H9 (cell line): ENCODE data around the gene MUSTN1. TPM values are rescaled to one million over a fixed set of nuclear protein-coding genes. Genes with fewer than 3 reads are reported as not detected.

Experiments
- DNase-seq: peaks from one replicate; pipeline ENCODE4 v3.0.0-alpha.2; 2017
- H2AFZ ChIP-seq: one replicate; pipeline ENCODE4 v1.6.1; 2013; ENCODE audit warnings: mild to moderate bottlenecking, low read length, control low read depth, moderate library complexity
- H2AK5ac ChIP-seq: 2 replicates; pipeline ENCODE4 v1.6.1; 2013; ENCODE audit warnings: low read length, control low read depth, mixed read lengths; ENCODE audit not compliant: insufficient read length
- H2BK120ac ChIP-seq: one replicate; pipeline ENCODE4 v1.6.1; 2013; ENCODE audit warnings: low read depth, mild to moderate bottlenecking, low read length, control low read depth, inconsistent platforms; ENCODE audit not compliant: poor library complexity, severe bottlenecking
- H2BK12ac ChIP-seq: 2 replicates; pipeline ENCODE4 v1.6.1; 2013; ENCODE audit warnings: low read length, control low read depth, mixed read lengths, low read depth; ENCODE audit not compliant: insufficient read length
- H2BK15ac ChIP-seq: 2 replicates; pipeline ENCODE4 v1.6.1; 2013; ENCODE audit warnings: low read depth, low read length, control low read depth
- H2BK20ac ChIP-seq: one replicate; pipeline ENCODE4 v1.6.1; 2013; ENCODE audit warnings: low read depth, mild to moderate bottlenecking, low read length, control low read depth, inconsistent platforms; ENCODE audit not compliant: poor library complexity, severe bottlenecking
- H2BK5ac ChIP-seq: 2 replicates; pipeline ENCODE4 v1.6.1; 2013; ENCODE audit warnings: low read length, control low read depth, mixed read lengths; ENCODE audit not compliant: insufficient read length
- H3K14ac ChIP-seq: 2 replicates; pipeline ENCODE4 v1.6.1; 2013; ENCODE audit warnings: low read length, control low read depth; ENCODE audit not compliant: insufficient read depth
- H3K18ac ChIP-seq: 2 replicates; pipeline ENCODE4 v1.6.1; 2013; ENCODE audit warnings: low read depth, mild to moderate bottlenecking, mixed read lengths, low read length, control low read depth; ENCODE audit not compliant: insufficient read length
- H3K23ac ChIP-seq: 2 replicates; pipeline ENCODE4 v1.6.1; 2013; ENCODE audit warnings: low read length, control low read depth, mixed read lengths, low read depth; ENCODE audit not compliant: insufficient read length
- H3K23me2 ChIP-seq: 2 replicates; pipeline ENCODE4 v1.6.1; 2013; ENCODE audit warnings: low read depth, mild to moderate bottlenecking, mixed read lengths, low read length, control low read depth; ENCODE audit not compliant: insufficient read length, poor library complexity, severe bottlenecking
- H3K27ac ChIP-seq: 2 replicates; pipeline ENCODE4 v1.5.1; 2013; ENCODE audit warnings: low read length, control low read depth, mixed read lengths, low read depth; ENCODE audit not compliant: insufficient read length
- H3K27me3 ChIP-seq: 2 replicates; pipeline ENCODE4 v1.6.1; 2013; ENCODE audit warnings: low read length, control low read depth, inconsistent platforms; ENCODE audit not compliant: insufficient read depth
- H3K4ac ChIP-seq: 2 replicates; pipeline ENCODE4 v1.6.1; 2013; ENCODE audit warnings: low read depth, mild to moderate bottlenecking, control low read depth, inconsistent platforms, low read length, moderate library complexity
- H3K4me1 ChIP-seq: 2 replicates; pipeline ENCODE4 v1.6.1; 2013; ENCODE audit warnings: low read length, control low read depth, inconsistent platforms; ENCODE audit not compliant: insufficient read depth
- H3K4me2 ChIP-seq: 2 replicates; pipeline ENCODE4 v1.6.1; 2013; ENCODE audit warnings: low read length, control low read depth, mixed read lengths; ENCODE audit not compliant: insufficient read length, insufficient read depth
- H3K56ac ChIP-seq: 2 replicates; pipeline ENCODE4 v1.6.1; 2013; ENCODE audit warnings: low read depth, mild to moderate bottlenecking, mixed read lengths, low read length, control low read depth; ENCODE audit not compliant: insufficient read length
- H3K79me1 ChIP-seq: 2 replicates; pipeline ENCODE4 v1.6.1; 2013; ENCODE audit warnings: low read depth, mild to moderate bottlenecking, moderate library complexity, low read length, control low read depth, inconsistent platforms; ENCODE audit not compliant: insufficient read depth, poor library complexity, severe bottlenecking
- H3K79me2 ChIP-seq: 2 replicates; pipeline ENCODE4 v1.6.1; 2013; ENCODE audit warnings: low read length, control low read depth, inconsistent platforms; ENCODE audit not compliant: insufficient read depth
- H3K9ac ChIP-seq: 2 replicates; pipeline ENCODE4 v1.6.1; 2013; ENCODE audit warnings: low read length, control low read depth, mixed read lengths; ENCODE audit not compliant: insufficient read length; ENCODE audit errors: extremely low read depth
- H3K9me3 ChIP-seq: one replicate; pipeline ENCODE4 v1.6.1; 2013; ENCODE audit warnings: low read depth, low read length, inconsistent platforms; ENCODE audit not compliant: control insufficient read depth
- H3T11ph ChIP-seq: one replicate; pipeline ENCODE4 v1.6.1; 2013; ENCODE audit warnings: mild to moderate bottlenecking, low read length, control low read depth, inconsistent platforms
- H4K20me1 ChIP-seq: one replicate; pipeline ENCODE4 v1.6.1; 2013; ENCODE audit not compliant: control insufficient read depth, insufficient read length, insufficient read depth
- H4K5ac ChIP-seq: 2 replicates; pipeline ENCODE4 v1.6.1; 2013; ENCODE audit warnings: low read depth, mild to moderate bottlenecking, mixed read lengths, low read length, control low read depth; ENCODE audit not compliant: insufficient read length
- H4K8ac ChIP-seq: replicated peaks from 2 replicates; pipeline ENCODE4 v1.6.1; 2013; ENCODE audit warnings: low read length, control low read depth, mixed read lengths, low read depth; ENCODE audit not compliant: insufficient read length
- H4K91ac ChIP-seq: 2 replicates; pipeline ENCODE4 v1.6.1; 2013; ENCODE audit warnings: low read depth, mild to moderate bottlenecking, moderate library complexity, mixed read lengths, low read length, control low read depth; ENCODE audit not compliant: insufficient read length
- H3K27ac Mint-ChIP-seq, 3 experiments: 2 replicates in 2 of 3; 3 replicates in 1 of 3; pipeline ENCODE4 v1.8.0; 2020 to 2021; ENCODE audit warnings: mixed read lengths in 3 of 3, mild to moderate bottlenecking in 1 of 3, moderate library complexity in 1 of 3
- H3K27me3 Mint-ChIP-seq: 2 replicates; pipeline ENCODE4 v1.8.0; 2021; ENCODE audit warnings: low read depth, mild to moderate bottlenecking, moderate library complexity, mixed read lengths
- H3K36me3 Mint-ChIP-seq, 3 experiments: 2 replicates in 2 of 3; 3 replicates in 1 of 3; pipeline ENCODE4 v1.8.0; 2020 to 2021; ENCODE audit warnings: low read depth in 3 of 3, mixed read lengths in 3 of 3; ENCODE audit not compliant: insufficient read depth in 1 of 3
- H3K4me1 Mint-ChIP-seq, 2 experiments: 2 replicates each; pipeline ENCODE4 v1.8.0; 2020; ENCODE audit warnings: mixed read lengths in 2 of 2
- H3K4me3 Mint-ChIP-seq, 2 experiments: 2 replicates in 1 of 2; 3 replicates in 1 of 2; pipeline ENCODE4 v1.8.0; 2020 to 2021; ENCODE audit warnings: mild to moderate bottlenecking in 2 of 2, mixed read lengths in 2 of 2, moderate library complexity in 1 of 2
- H3K9me3 Mint-ChIP-seq, 2 experiments: 2 replicates in 1 of 2; 3 replicates in 1 of 2; pipeline ENCODE4 v1.8.0; 2020; ENCODE audit warnings: mild to moderate bottlenecking in 2 of 2, mixed read lengths in 2 of 2, moderate library complexity in 1 of 2
- WGBS: extraction: QIAGEN DNeasy Blood & Tissue Kit; methylation state at CpG from one replicate; pipeline ENCODE4 v1.1.7; 2013; ENCODE audit warnings: missing lambda C conversion rate, low lambda C conversion rate, mixed read lengths; ENCODE audit not compliant: insufficient read length; ENCODE audit errors: extremely low coverage; 5-methylcytosine and 5-hydroxymethylcytosine counted together
- long read RNA-seq: library from polyadenylated mRNA; unstranded; transcript quantifications from one replicate; pipeline ENCODE4 v2.0.0, GENCODE V29; 2020
- total RNA-seq: library from RNA; stranded (reverse); gene quantifications from 2 replicates; pipeline ENCODE4 v1.2.1, GENCODE V29; 2021
- TF ChIP-seq, protein P1 (sequence below): fragments of 200-600 bp; sonication (generic); conservative IDR thresholded peaks from 3 replicates; pipeline ENCODE4 v1.8.0; 2021; ENCODE audit warnings: antibody characterized with exemption, mild to moderate bottlenecking

Gene MUSTN1
- total RNA-seq = 0.55 and 0.72 TPM in 2 replicates
- long read RNA-seq, partial matches to known transcripts = 0 of 1 reads
- long read RNA-seq, other reads (novel, unspliced or antisense) = 0 of 1 reads

DNA sequence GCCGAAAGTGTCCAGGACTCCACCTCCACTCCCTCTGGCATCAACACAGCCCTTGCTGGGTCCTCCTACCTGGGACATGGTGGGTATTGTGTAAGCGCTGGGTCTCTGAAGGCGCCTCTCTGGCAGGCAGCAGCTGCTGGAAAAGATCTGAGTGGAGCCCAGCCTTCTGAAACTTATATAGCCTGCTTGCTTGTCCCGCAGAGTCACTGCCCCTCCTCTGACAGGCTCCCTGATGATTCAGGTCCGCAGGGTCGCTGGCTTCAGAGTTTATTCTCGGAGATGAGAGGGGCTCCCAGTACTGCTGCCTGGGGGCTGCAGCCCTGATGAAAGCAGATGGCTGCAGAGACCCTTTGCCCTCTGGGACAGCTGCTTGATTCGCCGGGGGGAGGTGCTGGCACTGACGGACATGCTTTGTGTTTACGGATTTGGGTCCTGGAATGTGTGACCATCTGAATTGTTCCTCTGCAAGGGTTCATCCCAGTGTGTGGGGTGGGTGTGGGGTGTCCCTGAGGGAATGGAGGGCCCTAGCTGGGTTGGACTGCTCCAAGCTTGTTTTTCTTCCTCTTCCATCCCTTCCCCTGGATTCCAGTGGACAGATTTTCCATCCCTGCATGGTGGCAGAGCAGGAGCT is at the start of gene MUSTN1:
Gene MUSTN1 (minus strand): TSS at position 149 of the 631 bp plus-strand sequence. CDS start 71 bp downstream, at position 78.
- peak within 1 kb of the TSS; percentile 23 to 90 (median 68); a peak in 5 of 7 replicates for H3K27ac Mint-ChIP-seq

More for the DNA sequence above, at the start of gene MUSTN1:
- no peaks in the 10 kb centered on the region for H3K9me3 ChIP-seq
- no peaks in the 10 kb centered on the region for H3K23me2 ChIP-seq
- Mint-ChIP-seq H3K36me3 (peaks cover 0 to 6% (median 0%) of the 10 kb centered on the region in 3 experiments; a peak in 3 of 7 replicates), H3K9me3 (no peaks in the 10 kb centered on the region), H3K27me3 (no peaks in the 10 kb centered on the region), H3K4me3 (no peak within 1 kb of the TSS), H3K4me1 (peaks cover 19 to 31% of the 10 kb centered on the region in 2 experiments)
- H2AFZ ChIP-seq = no peak within 1 kb of the TSS
- H2BK12ac ChIP-seq = no peak within 1 kb of the TSS
- H2BK120ac ChIP-seq = no peak within 1 kb of the TSS
- H3K14ac ChIP-seq = no peak within 1 kb of the TSS
- H4K8ac ChIP-seq = no peak within 1 kb of the TSS
- H3K4me1 ChIP-seq = no peaks in the 10 kb centered on the region
- no peak within 1 kb of the TSS for H4K91ac ChIP-seq
- no peak within 1 kb of the TSS for H3K4me2 ChIP-seq
- no peak within 1 kb of the TSS for H2AK5ac ChIP-seq
- H2BK5ac ChIP-seq = no peak within 1 kb of the TSS
- H3K9ac ChIP-seq = no peak within 1 kb of the TSS
- H2BK20ac ChIP-seq = no peak within 1 kb of the TSS
- no peaks in the 10 kb centered on the region for H3K79me1 ChIP-seq
- H3K4ac ChIP-seq = no peak within 1 kb of the TSS
- no peak within 1 kb of the TSS for H3K18ac ChIP-seq
- H3K27me3 ChIP-seq = no peaks in the 10 kb centered on the region; the same call in 1 of the 2 replicates
- H4K5ac ChIP-seq = no peak within 1 kb of the TSS
- no peak within 1 kb of the TSS for H3K56ac ChIP-seq
- no CpG with 5 or more reads among the region's 11 CpGs for WGBS
- no peaks in the 10 kb centered on the region for H3K79me2 ChIP-seq
- no peak within 1 kb of the TSS for H3T11ph ChIP-seq
- no peaks in the 10 kb centered on the region for H4K20me1 ChIP-seq
- H3K23ac ChIP-seq = no peak within 1 kb of the TSS
- no peak within 1 kb of the TSS for H2BK15ac ChIP-seq
- H3K27ac ChIP-seq = no peak within 1 kb of the TSS
- DNase-seq = no peak
- TF ChIP-seq, protein P1, sequence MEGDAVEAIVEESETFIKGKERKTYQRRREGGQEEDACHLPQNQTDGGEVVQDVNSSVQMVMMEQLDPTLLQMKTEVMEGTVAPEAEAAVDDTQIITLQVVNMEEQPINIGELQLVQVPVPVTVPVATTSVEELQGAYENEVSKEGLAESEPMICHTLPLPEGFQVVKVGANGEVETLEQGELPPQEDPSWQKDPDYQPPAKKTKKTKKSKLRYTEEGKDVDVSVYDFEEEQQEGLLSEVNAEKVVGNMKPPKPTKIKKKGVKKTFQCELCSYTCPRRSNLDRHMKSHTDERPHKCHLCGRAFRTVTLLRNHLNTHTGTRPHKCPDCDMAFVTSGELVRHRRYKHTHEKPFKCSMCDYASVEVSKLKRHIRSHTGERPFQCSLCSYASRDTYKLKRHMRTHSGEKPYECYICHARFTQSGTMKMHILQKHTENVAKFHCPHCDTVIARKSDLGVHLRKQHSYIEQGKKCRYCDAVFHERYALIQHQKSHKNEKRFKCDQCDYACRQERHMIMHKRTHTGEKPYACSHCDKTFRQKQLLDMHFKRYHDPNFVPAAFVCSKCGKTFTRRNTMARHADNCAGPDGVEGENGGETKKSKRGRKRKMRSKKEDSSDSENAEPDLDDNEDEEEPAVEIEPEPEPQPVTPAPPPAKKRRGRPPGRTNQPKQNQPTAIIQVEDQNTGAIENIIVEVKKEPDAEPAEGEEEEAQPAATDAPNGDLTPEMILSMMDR = no peak
